WTC11 (cell line): ENCODE measurements around the gene TBCEL. TPM values are rescaled to one million over a fixed set of nuclear protein-coding genes. Genes with fewer than 3 reads are reported as not detected.

Experiments
- ATAC-seq: fragments of 200-7000 bp; cut with Tn5 transposase; 2 replicates; pipeline ENCODE4 v1.10.0; 2021; ENCODE audit warnings: mild to moderate bottlenecking, moderate library complexity
- CTCF ChIA-PET: fragments of 300-600 bp; sonication (Branson Sonifier 250); formaldehyde crosslinking; loops from one replicate; lab custom pipeline; 2021; ENCODE audit warnings: antibody characterized with exemption; lab: Charles Lee
- POLR2A ChIA-PET: fragments of 350-600 bp; sonication (Branson Sonifier 250); formaldehyde crosslinking; loops from one replicate; lab custom pipeline; 2021; ENCODE audit warnings: antibody characterized with exemption; lab: Charles Lee
- DNase-seq: peaks from one replicate; pipeline ENCODE4 v3.0.0; 2021; ENCODE audit warnings: low spot score
- H3K27ac Mint-ChIP-seq: 2 replicates; pipeline ENCODE4 v1.8.0; 2021; ENCODE audit warnings: mixed read lengths
- H3K27me3 Mint-ChIP-seq: 2 replicates; pipeline ENCODE4 v1.8.0; 2021; ENCODE audit warnings: low read depth, mild to moderate bottlenecking, moderate library complexity, mixed read lengths
- H3K36me3 Mint-ChIP-seq: 2 replicates; pipeline ENCODE4 v1.8.0; 2021; ENCODE audit warnings: mixed read lengths
- H3K4me1 Mint-ChIP-seq: 2 replicates; pipeline ENCODE4 v1.8.0; 2022; ENCODE audit warnings: mixed read lengths
- H3K4me3 Mint-ChIP-seq: 2 replicates; pipeline ENCODE4 v1.8.0; 2021; ENCODE audit warnings: mild to moderate bottlenecking, moderate library complexity, mixed read lengths
- H3K9me3 Mint-ChIP-seq: 2 replicates; pipeline ENCODE4 v1.8.0; 2021; ENCODE audit warnings: mixed read lengths
- AR ChIP-seq: fragments of 250-450 bp; sonication (Bioruptor Pico); IDR thresholded peaks from 2 replicates; pipeline ENCODE4 v1.9.0; 2021; ENCODE audit warnings: mild to moderate bottlenecking
- ARID4B ChIP-seq: sonication (generic); formaldehyde crosslinking; IDR thresholded peaks from 2 replicates; pipeline ENCODE4 v1.8.0; 2023; ENCODE audit warnings: missing genetic modification reagents, mild to moderate bottlenecking, borderline replicate concordance
- ATF2 ChIP-seq: sonication (generic); formaldehyde crosslinking; IDR thresholded peaks from 2 replicates; pipeline ENCODE4 v1.8.1; 2022; ENCODE audit warnings: low read depth, missing genetic modification reagents, borderline replicate concordance
- CBFB ChIP-seq: sonication (generic); formaldehyde crosslinking; IDR thresholded peaks from 2 replicates; pipeline ENCODE4 v1.8.1; 2022; ENCODE audit warnings: mild to moderate bottlenecking, low read depth, missing genetic modification reagents
- CREB1 ChIP-seq: sonication (generic); formaldehyde crosslinking; IDR thresholded peaks from 2 replicates; pipeline ENCODE4 v1.8.0; 2023; ENCODE audit warnings: mild to moderate bottlenecking, missing genetic modification reagents
- ERG ChIP-seq: fragments of 250-450 bp; sonication (Bioruptor Pico); IDR thresholded peaks from 2 replicates; pipeline ENCODE4 v1.8.0; 2021; ENCODE audit warnings: mild to moderate bottlenecking
- HMGA2 ChIP-seq: fragments of 250-450 bp; sonication (Bioruptor Pico); IDR thresholded peaks from 2 replicates; pipeline ENCODE4 v1.4.0; 2021; ENCODE audit warnings: mild to moderate bottlenecking, moderate library complexity
- MAX ChIP-seq: sonication (generic); formaldehyde crosslinking; IDR thresholded peaks from 2 replicates; pipeline ENCODE4 v1.8.0; 2022; ENCODE audit warnings: mild to moderate bottlenecking, missing genetic modification reagents
- NFATC4 ChIP-seq: fragments of 250-450 bp; sonication (Bioruptor Pico); IDR thresholded peaks from 2 replicates; pipeline ENCODE4 v1.9.0; 2021; ENCODE audit warnings: mild to moderate bottlenecking
- NFYB ChIP-seq: sonication (generic); formaldehyde crosslinking; conservative IDR thresholded peaks from 2 replicates; pipeline ENCODE4 v1.8.0; 2022; ENCODE audit warnings: low read depth, missing genetic modification reagents
- OVOL2 ChIP-seq: fragments of 250-450 bp; sonication (Bioruptor Pico); IDR thresholded peaks from 2 replicates; pipeline ENCODE4 v1.9.0; 2021; ENCODE audit warnings: mild to moderate bottlenecking, borderline replicate concordance
- PREB ChIP-seq: sonication (generic); formaldehyde crosslinking; IDR thresholded peaks from 2 replicates; pipeline ENCODE4 v1.8.1; 2022; ENCODE audit warnings: mild to moderate bottlenecking, missing genetic modification reagents, moderate library complexity, borderline replicate concordance
- RELA ChIP-seq: sonication (generic); formaldehyde crosslinking; IDR thresholded peaks from 2 replicates; pipeline ENCODE4 v1.8.1; 2022; ENCODE audit warnings: missing genetic modification reagents, mild to moderate bottlenecking, borderline replicate concordance
- TCF7 ChIP-seq: sonication (generic); formaldehyde crosslinking; IDR thresholded peaks from 2 replicates; pipeline ENCODE4 v1.8.0; 2022; ENCODE audit warnings: mild to moderate bottlenecking, low read depth, missing genetic modification reagents, moderate library complexity
- ZBTB21 ChIP-seq: sonication (generic); formaldehyde crosslinking; IDR thresholded peaks from 2 replicates; pipeline ENCODE4 v1.8.1; 2023; ENCODE audit warnings: mild to moderate bottlenecking, missing genetic modification reagents, borderline replicate concordance
- ZNF263 ChIP-seq: sonication (generic); formaldehyde crosslinking; IDR thresholded peaks from 2 replicates; pipeline ENCODE4 v1.8.1; 2022; ENCODE audit warnings: low read depth, mild to moderate bottlenecking, moderate library complexity, missing genetic modification reagents
- ZNF425 ChIP-seq: fragments of 250-450 bp; sonication (Bioruptor Pico); conservative IDR thresholded peaks from 2 replicates; pipeline ENCODE4 v1.9.0; 2021; ENCODE audit warnings: mild to moderate bottlenecking
- total RNA-seq: library from RNA; stranded (reverse); gene quantifications from 3 replicates; pipeline ENCODE4 v1.2.3, GENCODE V29; 2021

TBCEL gene
- total RNA-seq, 1 experiment from 2014 or later: 9.5 TPM

GRCh38 chr11:121035780-121036179 lies 11.9 kb downstream of the TBCEL start:
- TF ChIP-seq RELA (CRISPR knock-in tag) (no peak), HMGA2 (CRISPR knock-in tag) (no peak), ZNF263 (no peak), ARID4B (CRISPR knock-in tag) (no peak), ERG (CRISPR knock-in tag) (no peak), ATF2 (CRISPR knock-in tag) (no peak), CREB1 (CRISPR knock-in tag) (no peak), AR (CRISPR knock-in tag) (no peak), CBFB (CRISPR knock-in tag) (no peak)
- no peaks in the 10 kb centered on the region for H3K36me3 Mint-ChIP-seq
- peaks cover 44% of the 10 kb centered on the region for H3K4me1 Mint-ChIP-seq
- no peaks in the 10 kb centered on the region for H3K9me3 Mint-ChIP-seq
- no peaks in the 10 kb centered on the region for H3K27me3 Mint-ChIP-seq
- H3K4me3 Mint-ChIP-seq: no peak overlapping the region
- ATAC-seq (no peak), DNase-seq (no peak)
- CTCF ChIA-PET: interaction anchor here (2.0 kb wide), 1 partner anchor 69 kb away, joined by 7 read pairs; no protein-coding TSS in a partner anchor
- POLR2A ChIA-PET: no interaction called here
- peak overlapping the region; percentile 70 for H3K27ac Mint-ChIP-seq

GRCh38 chr11:121037016-121037415 lies 13.1 kb downstream of the TBCEL start:
- POLR2A ChIA-PET: no interaction called here

More at GRCh38 chr11:121037016-121037415, 13.1 kb downstream of the TBCEL start:
- no peak for ATAC-seq
- no peaks in the 10 kb centered on the region for H3K36me3 Mint-ChIP-seq
- no peak overlapping the region for H3K4me3 Mint-ChIP-seq
- H3K27me3 Mint-ChIP-seq: no peaks in the 10 kb centered on the region
- TF ChIP-seq MAX (CRISPR knock-in tag) (no peak), PREB (CRISPR knock-in tag) (no peak), OVOL2 (CRISPR knock-in tag) (no peak), NFYB (CRISPR knock-in tag) (no peak), TCF7 (CRISPR knock-in tag) (no peak), ZNF425 (CRISPR knock-in tag) (no peak), ZBTB21 (CRISPR knock-in tag) (no peak), NFATC4 (no peak)
- TF ChIP-seq, all 79 proteins: peak for 0
- Mint-ChIP-seq H3K27ac (no peak overlapping the region), H3K9me3 (no peaks in the 10 kb centered on the region), H3K4me1 (peaks cover 57% of the 10 kb centered on the region)
- CTCF ChIA-PET: interaction anchor here (2.2 kb wide), 1 partner anchor 67 kb away, joined by 8 read pairs; no protein-coding TSS in a partner anchor
- no peak for DNase-seq
